ENCODE measurements around the gene ELOA. TPM values are rescaled to one million over a fixed set of nuclear protein-coding genes. Genes with fewer than 3 reads are reported as not detected.
"Not testable (repeated sequence)": the region's sequence is repeated elsewhere in the genome, so short reads cannot be mapped to it uniquely, and the experiment has no call there.

The ELOA gene
- total RNA-seq, 1 experiment from 2014 or later: 69.8 TPM

GRCh38 chr1:23800400-23801337, 57.4 kb downstream of the ELOA start, which contains the start of gene GALE:
Gene GALE (minus strand): TSS chr1:23800754. CDS start chr1:23799007, 1,747 bp downstream.
- Histone ChIP-seq H3K27ac (ENCODE audit: low read depth, low read length, poor library complexity, severe bottlenecking) (peak within 1 kb of the TSS; percentile 85), H3K9me3 (ENCODE audit: low read depth, low read length, poor library complexity, severe bottlenecking) (no peaks in the 10 kb centered on the region), H3K4me3 (ENCODE audit: low read depth, low read length, poor library complexity, severe bottlenecking) (peak within 1 kb of the TSS; percentile 79), H3K36me3 (ENCODE audit: insufficient read depth, low read length, poor library complexity, severe bottlenecking) (peaks cover 17% of the 10 kb centered on the region), H3K27me3 (replicated peaks; ENCODE audit: insufficient read depth, low read depth, low read length, poor library complexity) (no peaks in the 10 kb centered on the region), H3K4me1 (ENCODE audit: insufficient read depth, low read length, poor library complexity, severe bottlenecking) (peaks cover 18% of the 10 kb centered on the region)
- intact Hi-C loops (cut with micrococcal nuclease; ENCODE audit: unreplicated experiment): no loop called here
- ChIA-PET POLR2A (ENCODE audit: low non-redundant PET) (no interaction called here), CTCF (interaction anchor here (0.5 to 1.4 kb wide), 4 partner anchors 9 to 30 kb away, joined by 3 to 5 read pairs (median 3); partner anchors contain the start of gene PITHD1)
- peak; percentile 98 for DNase-seq (ENCODE audit: low spot score)
- no TSS peak for BruUV-seq (replicated peaks)
- no peak for TF ChIP-seq CTCF (conservative IDR thresholded peaks at IDR 0.05; ENCODE audit: low read depth, low read length)
- TF ChIP-seq EZH2 (IDR thresholded peaks at IDR 0.05; ENCODE audit: borderline replicate concordance, low read depth, low read length, poor library complexity, severe bottlenecking): no peak

GRCh38 chr1:23801338-23801748, 58.1 kb downstream of the ELOA start:
- TF ChIP-seq CTCF (conservative IDR thresholded peaks at IDR 0.05; ENCODE audit: low read depth, low read length) (no peak), EZH2 (IDR thresholded peaks at IDR 0.05; ENCODE audit: borderline replicate concordance, low read depth, low read length, poor library complexity, severe bottlenecking) (no peak)
- CTCF ChIA-PET: interaction anchor here (1.4 kb wide), 1 partner anchor 8 kb away, joined by 3 read pairs; no protein-coding TSS in a partner anchor
- H3K4me3 ChIP-seq (ENCODE audit: low read depth, low read length, poor library complexity, severe bottlenecking): peak overlapping the region; percentile 79
- H3K27ac ChIP-seq (ENCODE audit: low read depth, low read length, poor library complexity, severe bottlenecking): peak overlapping the region; percentile 85
- no TSS peak for BruUV-seq (replicated peaks)
- no peaks in the 10 kb centered on the region for H3K27me3 ChIP-seq (replicated peaks; ENCODE audit: insufficient read depth, low read depth, low read length, poor library complexity)
- POLR2A ChIA-PET (ENCODE audit: low non-redundant PET): no interaction called here
- no peaks in the 10 kb centered on the region for H3K9me3 ChIP-seq (ENCODE audit: low read depth, low read length, poor library complexity, severe bottlenecking)
- peaks cover 12% of the 10 kb centered on the region for H3K36me3 ChIP-seq (ENCODE audit: insufficient read depth, low read length, poor library complexity, severe bottlenecking)
- intact Hi-C loops (cut with micrococcal nuclease; ENCODE audit: unreplicated experiment): no loop called here
- no peak for DNase-seq (ENCODE audit: low spot score)
- H3K4me1 ChIP-seq (ENCODE audit: insufficient read depth, low read length, poor library complexity, severe bottlenecking): peaks cover 18% of the 10 kb centered on the region

GRCh38 chr1:23801876-23802275, 58.6 kb downstream of the ELOA start:
- Histone ChIP-seq H3K4me3 (ENCODE audit: low read depth, low read length, poor library complexity, severe bottlenecking) (no peak overlapping the region), H3K27ac (ENCODE audit: low read depth, low read length, poor library complexity, severe bottlenecking) (no peak overlapping the region)
- POLR2A ChIA-PET (ENCODE audit: low non-redundant PET): interaction anchor here (0.6 kb wide), 1 partner anchor 17 kb away, joined by 3 read pairs; no protein-coding TSS in a partner anchor

GRCh38 chr1:23802809-23803342, 59.6 kb downstream of the ELOA start:
- CTCF ChIA-PET: interaction anchor here (0.5 kb wide), 1 partner anchor 59 kb away, joined by 4 read pairs; the partner anchor contains the start of gene ELOA
- peaks cover 18% of the 10 kb centered on the region for H3K4me1 ChIP-seq (ENCODE audit: insufficient read depth, low read length, poor library complexity, severe bottlenecking)
- POLR2A ChIA-PET (ENCODE audit: low non-redundant PET): interaction anchor here (0.6 to 0.7 kb wide), 2 partner anchors 16 to 1046 kb away, joined by 3 read pairs; no protein-coding TSS in a partner anchor
- H3K27me3 ChIP-seq (replicated peaks; ENCODE audit: insufficient read depth, low read depth, low read length, poor library complexity); BruUV-seq (replicated peaks); H3K27ac ChIP-seq (ENCODE audit: low read depth, low read length, poor library complexity, severe bottlenecking); H3K36me3 ChIP-seq (ENCODE audit: insufficient read depth, low read length, poor library complexity, severe bottlenecking); DNase-seq (ENCODE audit: low spot score); H3K4me3 ChIP-seq (ENCODE audit: low read depth, low read length, poor library complexity, severe bottlenecking); intact Hi-C loops (cut with micrococcal nuclease; ENCODE audit: unreplicated experiment); H3K9me3 ChIP-seq (ENCODE audit: low read depth, low read length, poor library complexity, severe bottlenecking): not testable (repeated sequence)

More at GRCh38 chr1:23801876-23802275, 58.6 kb downstream of the ELOA start:
- no peaks in the 10 kb centered on the region for H3K9me3 ChIP-seq (ENCODE audit: low read depth, low read length, poor library complexity, severe bottlenecking)
- no peak for TF ChIP-seq EZH2 (IDR thresholded peaks at IDR 0.05; ENCODE audit: borderline replicate concordance, low read depth, low read length, poor library complexity, severe bottlenecking)
- no peak for TF ChIP-seq CTCF (conservative IDR thresholded peaks at IDR 0.05; ENCODE audit: low read depth, low read length)
- no TSS peak for BruUV-seq (replicated peaks)
- H3K27me3 ChIP-seq (replicated peaks; ENCODE audit: insufficient read depth, low read depth, low read length, poor library complexity): no peaks in the 10 kb centered on the region
- CTCF ChIA-PET: interaction anchor here (1.4 kb wide), 1 partner anchor 8 kb away, joined by 3 read pairs; no protein-coding TSS in a partner anchor
- peaks cover 7% of the 10 kb centered on the region for H3K36me3 ChIP-seq (ENCODE audit: insufficient read depth, low read length, poor library complexity, severe bottlenecking)
- intact Hi-C loops (cut with micrococcal nuclease; ENCODE audit: unreplicated experiment): no loop called here
- no peak for DNase-seq (ENCODE audit: low spot score)
- H3K4me1 ChIP-seq (ENCODE audit: insufficient read depth, low read length, poor library complexity, severe bottlenecking): peaks cover 18% of the 10 kb centered on the region

Measured in A673 (cell line).